Erythroblast (primary cell): ENCODE data around the gene CAMK1D.

Experiments used
- GATA1 ChIP-seq: IDR thresholded peaks from 2 replicates; pipeline ENCODE4 v1.6.1; 2011; ENCODE audit warnings: low read depth, mild to moderate bottlenecking, control low read depth, low read length, moderate library complexity
- POLR2A ChIP-seq: IDR thresholded peaks from 2 replicates; pipeline ENCODE4 v1.6.1; 2011; ENCODE audit warnings: mild to moderate bottlenecking, low read length

- TF ChIP-seq POLR2A (no peak), GATA1 (no peak)
Measured at GRCh38 chr10:12353399-12354242, 4.3 kb downstream of the CAMK1D start.
